Body of pancreas (tissue), 4 donors: Measurements from ENCODE around the gene RNF152. TPM values are rescaled to one million over a fixed set of nuclear protein-coding genes. Genes with fewer than 3 reads are reported as not detected.
"Not testable (repeated sequence)": the region's sequence is repeated elsewhere in the genome, so short reads cannot be mapped to it uniquely, and the experiment has no call there.

ENCODE experiments used
- ATAC-seq: fragments of 150-250 bp; one replicate; pipeline ENCODE4 v1.9.1; 2016
- DNase-seq, 4 donors: peaks; one replicate each; pipeline ENCODE4 v3.0.0-alpha.2; 2019
- H3K27ac ChIP-seq, 4 donors: fragments of 200-600 bp; sonication (generic); 1 replicate in 3 of 4; 2 replicates in 1 of 4; pipeline versions ENCODE4 v1.5.1 to v1.6.1; 2016 to 2019; ENCODE audit warnings: mild to moderate bottlenecking in 1 of 4, mixed read lengths in 1 of 4, moderate library complexity in 1 of 4
- H3K27me3 ChIP-seq, 2 donors: fragments of 200-600 bp; sonication (generic); one replicate each; pipeline ENCODE4 v1.6.0; 2016; ENCODE audit warnings: mild to moderate bottlenecking in 1 of 2
- H3K36me3 ChIP-seq, 2 donors: fragments of 200-600 bp; sonication (generic); replicated peaks in 1 of 2; 2 replicates each; pipeline ENCODE4 v1.5.1; 2016; ENCODE audit warnings: low read depth in 2 of 2; ENCODE audit not compliant: insufficient read depth in 1 of 2
- H3K4me1 ChIP-seq: fragments of 200-600 bp; sonication (generic); one replicate; pipeline ENCODE4 v1.6.0; 2016
- H3K4me3 ChIP-seq, 2 donors: fragments of 200-600 bp; sonication (generic); 1 replicate in 1 of 2; 2 replicates in 1 of 2; pipeline ENCODE4 v1.5.1; 2016 to 2019
- H3K9me3 ChIP-seq, 3 donors: fragments of 200-600 bp; sonication (generic); 1 replicate in 2 of 3; 2 replicates in 1 of 3; pipeline ENCODE4 v1.5.1; 2016
- POLR2A ChIP-seq, 3 donors: fragments of 450-650 bp; IDR thresholded peaks; one replicate each; pipeline ENCODE4 v1.6.1; 2016; ENCODE audit warnings: antibody characterized with exemption in 3 of 3, mild to moderate bottlenecking in 2 of 3
- WGBS, 2 donors: methylation state at CpG; one replicate each; pipeline ENCODE4 v1.1.5; 2017; 5-methylcytosine and 5-hydroxymethylcytosine counted together
- intact Hi-C: fragments of 100-400 bp; cut with DNase I; formaldehyde crosslinking; loops from one replicate; pipeline ENCODE4 v1.15.1; 2023
- total RNA-seq, 2 donors: library from RNA; depleted of rRNA; stranded (reverse); fragments of >200 nt; gene quantifications; one replicate each; pipeline ENCODE4 v1.1.0, GENCODE V29; 2016
- TF ChIP-seq, protein P1 (sequence below), 7 experiments: fragments of 450-650 bp in 4 of 7; fragments of 200-600 bp in 3 of 7; sonication (generic) in 3 of 7; IDR thresholded peaks; one replicate each; pipeline ENCODE4 v1.5.1; 2016 to 2019; ENCODE audit warnings: antibody characterized with exemption in 7 of 7

The RNF152 gene
- total RNA-seq, 2 donors from 2014 or later = 7.8 to 11.5 TPM

DNA sequence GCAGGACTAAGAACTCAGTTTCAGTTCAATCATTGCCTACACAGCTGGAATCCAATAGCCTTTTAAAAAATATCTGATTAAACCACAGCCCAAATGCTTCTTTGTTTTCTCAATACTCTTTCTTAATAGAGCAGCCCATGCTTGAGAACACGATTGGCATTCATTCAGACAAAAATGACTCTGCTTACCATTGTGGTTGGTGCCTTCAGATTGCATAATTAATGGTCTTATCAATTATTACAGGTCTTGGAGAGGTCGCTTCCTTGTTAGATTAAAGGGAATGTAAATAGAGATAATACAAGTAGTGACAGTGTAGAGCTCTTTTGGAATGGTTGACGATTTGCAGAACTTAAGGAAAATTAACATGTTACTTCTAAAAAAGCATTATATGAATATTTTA lies 107.2 kb downstream of the RNF152 start:
- Histone ChIP-seq H3K27me3 (no peaks in the 10 kb centered on the region), H3K27ac (no peak overlapping the region), H3K4me3 (no peak overlapping the region), H3K36me3 (no peaks in the 10 kb centered on the region), H3K9me3 (no peaks in the 10 kb centered on the region), H3K4me1 (no peaks in the 10 kb centered on the region)
- intact Hi-C loops = no loop called here
- TF ChIP-seq POLR2A (IDR thresholded peaks at IDR 0.05) = no peak
- TF ChIP-seq, protein P1, sequence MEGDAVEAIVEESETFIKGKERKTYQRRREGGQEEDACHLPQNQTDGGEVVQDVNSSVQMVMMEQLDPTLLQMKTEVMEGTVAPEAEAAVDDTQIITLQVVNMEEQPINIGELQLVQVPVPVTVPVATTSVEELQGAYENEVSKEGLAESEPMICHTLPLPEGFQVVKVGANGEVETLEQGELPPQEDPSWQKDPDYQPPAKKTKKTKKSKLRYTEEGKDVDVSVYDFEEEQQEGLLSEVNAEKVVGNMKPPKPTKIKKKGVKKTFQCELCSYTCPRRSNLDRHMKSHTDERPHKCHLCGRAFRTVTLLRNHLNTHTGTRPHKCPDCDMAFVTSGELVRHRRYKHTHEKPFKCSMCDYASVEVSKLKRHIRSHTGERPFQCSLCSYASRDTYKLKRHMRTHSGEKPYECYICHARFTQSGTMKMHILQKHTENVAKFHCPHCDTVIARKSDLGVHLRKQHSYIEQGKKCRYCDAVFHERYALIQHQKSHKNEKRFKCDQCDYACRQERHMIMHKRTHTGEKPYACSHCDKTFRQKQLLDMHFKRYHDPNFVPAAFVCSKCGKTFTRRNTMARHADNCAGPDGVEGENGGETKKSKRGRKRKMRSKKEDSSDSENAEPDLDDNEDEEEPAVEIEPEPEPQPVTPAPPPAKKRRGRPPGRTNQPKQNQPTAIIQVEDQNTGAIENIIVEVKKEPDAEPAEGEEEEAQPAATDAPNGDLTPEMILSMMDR (IDR thresholded peaks at IDR 0.05) = no peak
- no peak for ATAC-seq
- no peak for DNase-seq
- 12 to 20% methylated on average over 3 of the region's 3 CpGs for WGBS, 2 donors

DNA sequence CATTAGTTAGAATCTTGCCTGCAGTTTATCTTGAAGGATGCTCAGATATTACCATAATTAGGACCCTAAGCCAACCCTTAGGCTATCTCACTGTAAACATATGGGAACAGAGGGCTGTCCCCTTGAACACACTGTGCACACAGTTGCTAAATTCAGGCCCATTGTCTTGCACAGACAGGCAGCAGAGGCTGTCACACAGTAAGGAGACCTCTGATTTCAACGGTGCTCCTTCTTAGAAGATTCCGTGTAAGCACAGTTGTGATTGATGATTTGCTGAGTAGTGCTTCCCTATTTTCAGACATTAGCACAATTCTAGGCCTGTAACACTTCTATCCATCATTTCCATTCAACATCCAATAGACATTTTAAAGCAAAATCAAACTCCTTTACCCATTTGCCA lies 108.0 kb downstream of the RNF152 start:
- H3K4me1 ChIP-seq = no peaks in the 10 kb centered on the region
- no peaks in the 10 kb centered on the region for H3K27me3 ChIP-seq
- no peaks in the 10 kb centered on the region for H3K36me3 ChIP-seq
- WGBS, 2 donors = 42 to 52% methylated on average over 2 of the region's 2 CpGs
- TF ChIP-seq, protein P1 (IDR thresholded peaks at IDR 0.05) = no peak
- no peak for TF ChIP-seq POLR2A (IDR thresholded peaks at IDR 0.05)
- intact Hi-C loops = no loop called here
- H3K4me3 ChIP-seq = no peak overlapping the region
- no peaks in the 10 kb centered on the region for H3K9me3 ChIP-seq
- no peak for DNase-seq
- no peak overlapping the region for H3K27ac ChIP-seq
- no peak for ATAC-seq

DNA sequence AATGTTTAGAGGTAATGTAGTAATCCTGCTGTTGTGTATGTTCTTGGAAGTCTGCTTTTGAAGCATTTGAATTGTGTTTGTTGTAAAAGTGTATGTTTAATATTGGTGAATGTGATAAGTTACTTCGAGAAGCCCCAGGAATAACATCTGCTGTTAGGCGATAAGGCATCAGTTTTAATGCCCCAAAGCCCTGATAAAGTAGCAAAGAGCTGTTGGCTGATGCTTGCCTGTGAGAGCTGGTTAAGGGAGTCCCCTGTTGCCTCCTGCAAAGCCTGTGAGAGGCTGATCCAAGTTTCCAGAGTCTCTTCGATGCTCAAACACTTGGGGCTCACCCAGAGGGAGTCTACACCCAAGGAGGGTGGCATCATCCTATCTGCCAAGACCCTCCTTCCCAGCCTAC lies 110.3 kb downstream of the RNF152 start:
- no peaks in the 10 kb centered on the region for H3K36me3 ChIP-seq
- DNase-seq = no peak
- no peak overlapping the region for H3K4me3 ChIP-seq
- H3K27ac ChIP-seq = no peak overlapping the region
- TF ChIP-seq POLR2A (IDR thresholded peaks at IDR 0.05) = no peak
- TF ChIP-seq, protein P1 (IDR thresholded peaks at IDR 0.05) = no peak
- H3K9me3 ChIP-seq = no peaks in the 10 kb centered on the region
- WGBS, 2 donors = 57 to 58% methylated on average over 3 of the region's 3 CpGs
- no peak for ATAC-seq
- no peaks in the 10 kb centered on the region for H3K4me1 ChIP-seq
- intact Hi-C loops = no loop called here
- H3K27me3 ChIP-seq = no peaks in the 10 kb centered on the region

DNA sequence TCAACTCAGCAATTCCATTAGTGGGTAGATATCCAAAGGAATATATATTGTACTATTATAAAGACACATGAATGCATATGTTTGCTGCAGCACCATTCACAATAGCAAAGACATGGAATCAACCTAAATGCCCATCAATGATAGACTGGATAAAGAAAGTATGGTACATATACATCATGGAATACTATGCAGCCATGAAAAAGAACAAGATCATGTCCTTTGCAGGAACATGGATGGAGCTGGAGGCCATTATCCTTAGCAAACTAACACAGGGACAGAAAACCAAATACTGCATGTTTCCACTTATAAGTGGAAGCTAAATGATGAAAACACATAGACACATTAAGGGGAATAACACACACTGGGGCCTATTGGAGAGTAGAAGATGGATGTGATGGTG lies 116.6 kb downstream of the RNF152 start:
- DNase-seq, ATAC-seq, H3K4me1 ChIP-seq, H3K9me3 ChIP-seq, H3K27me3 ChIP-seq, H3K4me3 ChIP-seq, H3K36me3 ChIP-seq, H3K27ac ChIP-seq, intact Hi-C loops: not testable (repeated sequence)

DNA sequence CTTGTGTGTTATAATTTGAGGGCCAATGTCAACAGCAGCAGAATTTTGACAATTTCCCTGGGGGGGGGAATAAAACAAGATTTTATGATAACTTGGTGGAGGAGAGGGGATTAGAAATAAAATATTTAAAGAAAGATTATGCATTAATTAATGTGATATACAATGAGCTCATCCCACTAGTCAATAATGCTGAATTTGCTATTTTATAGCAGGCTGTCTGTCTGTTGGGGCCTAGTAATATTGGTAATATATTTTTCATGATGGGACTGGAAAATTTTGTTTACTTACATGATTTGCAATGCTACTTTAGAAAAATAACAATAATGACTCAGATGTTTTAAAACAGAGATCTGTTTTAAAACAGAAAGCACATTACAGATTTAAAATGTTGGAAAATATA lies 118.0 kb downstream of the RNF152 start:
- no peak overlapping the region for H3K27ac ChIP-seq
- H3K36me3 ChIP-seq = no peaks in the 10 kb centered on the region
- no peak for DNase-seq
- H3K4me1 ChIP-seq = peaks cover 4% of the 10 kb centered on the region
- no peaks in the 10 kb centered on the region for H3K27me3 ChIP-seq
- intact Hi-C loops = no loop called here
- ATAC-seq = no peak
- H3K4me3 ChIP-seq = no peak overlapping the region
- peaks cover 0 to 10% (median 0%) of the 10 kb centered on the region in 3 donors for H3K9me3 ChIP-seq
- TF ChIP-seq, protein P1 (IDR thresholded peaks at IDR 0.05) = no peak
- TF ChIP-seq POLR2A (IDR thresholded peaks at IDR 0.05) = no peak
